Left kidney (tissue), 2 donors: ENCODE measurements around the gene PRRG2. TPM values are rescaled to one million over a fixed set of nuclear protein-coding genes. Genes with fewer than 3 reads are reported as not detected.

Experiments used
- DNase-seq: peaks from one replicate; pipeline ENCODE4 v3.0.0-alpha.2; 2013
- polyA plus RNA-seq: library from polyadenylated mRNA; unstranded; fragments of 120-200 nt; gene quantifications from one replicate; pipeline ENCODE4 v1.2.1, GENCODE V29; 2013; ENCODE audit not compliant: insufficient read length

Gene PRRG2
- polyA plus RNA-seq, 1 donor = 7.3 TPM

GRCh38 chr19:49587227-49587626 lies 6.1 kb downstream of the PRRG2 start:
- DNase-seq = no peak

DNA sequence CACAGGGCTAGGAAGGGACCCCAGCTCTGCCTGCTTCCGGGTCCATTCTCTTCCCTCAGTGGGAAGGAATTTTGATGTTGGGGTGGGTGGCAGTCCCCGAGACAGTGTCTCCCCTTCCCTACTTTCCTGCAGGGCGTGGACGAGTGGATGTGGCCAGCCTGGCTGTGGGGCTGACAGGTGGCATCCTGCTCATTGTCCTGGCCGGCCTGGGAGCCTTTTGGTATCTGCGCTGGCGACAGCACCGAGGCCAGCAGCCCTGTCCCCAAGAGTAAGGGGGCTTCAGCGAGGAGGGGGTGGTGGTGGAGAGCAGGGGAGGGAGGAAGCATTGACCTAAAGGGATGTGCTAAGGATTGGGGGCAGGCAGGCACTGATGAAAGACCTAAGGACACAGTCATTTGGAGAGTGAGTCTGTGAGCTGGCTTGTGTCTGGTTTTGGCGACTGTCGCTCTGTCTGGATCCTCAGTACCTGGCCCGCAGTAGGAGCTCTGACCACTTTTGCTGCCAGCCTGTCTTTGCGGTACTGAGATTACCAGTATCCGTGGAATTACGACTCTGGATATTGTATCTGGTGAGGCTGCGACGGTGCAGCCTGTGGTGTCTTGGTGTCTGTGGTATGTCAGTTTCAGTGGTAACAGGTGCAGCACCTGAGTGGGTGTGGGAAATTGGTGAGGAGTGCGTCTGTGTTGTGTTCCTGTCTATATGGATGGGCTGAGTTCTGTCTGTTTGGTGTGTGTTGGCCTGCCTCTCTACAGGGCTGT lies 7.4 kb downstream of the PRRG2 start:
- DNase-seq = no peak

DNA sequence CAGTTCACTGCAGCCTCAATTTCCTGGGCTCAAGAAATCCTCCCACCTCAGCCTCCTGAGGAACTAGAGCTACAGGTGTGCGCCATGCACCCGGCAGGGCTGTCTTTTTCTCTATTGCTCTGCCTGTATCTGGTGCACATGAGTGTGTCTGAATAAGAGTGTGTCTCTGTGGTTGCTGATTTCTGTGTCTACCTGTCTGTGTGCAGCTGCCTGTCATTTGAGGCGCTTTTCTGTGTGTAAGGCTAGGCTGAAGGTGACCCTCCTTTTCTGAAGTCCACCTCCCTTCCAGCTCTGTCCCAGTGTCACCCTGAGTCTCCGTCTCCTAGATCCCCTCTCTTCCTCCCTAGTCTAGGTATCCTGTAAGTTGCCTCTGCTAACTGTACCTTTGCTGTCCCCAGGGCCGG lies 8.4 kb downstream of the PRRG2 start:
- no peak for DNase-seq

GRCh38 chr19:49590071-49590970 lies 9.2 kb downstream of the PRRG2 start:
- DNase-seq = peak; percentile 96

GRCh38 chr19:49590971-49591730 lies 10.0 kb downstream of the PRRG2 start, which contains the start of gene PRR12:
PRR12 (plus strand) TSS chr19:49591182; CDS start chr19:49591655, 473 bp downstream.
- peak; percentile 71 for DNase-seq

GRCh38 chr19:49591731-49592485 lies 10.8 kb downstream of the PRRG2 start:
- no peak for DNase-seq

DNA sequence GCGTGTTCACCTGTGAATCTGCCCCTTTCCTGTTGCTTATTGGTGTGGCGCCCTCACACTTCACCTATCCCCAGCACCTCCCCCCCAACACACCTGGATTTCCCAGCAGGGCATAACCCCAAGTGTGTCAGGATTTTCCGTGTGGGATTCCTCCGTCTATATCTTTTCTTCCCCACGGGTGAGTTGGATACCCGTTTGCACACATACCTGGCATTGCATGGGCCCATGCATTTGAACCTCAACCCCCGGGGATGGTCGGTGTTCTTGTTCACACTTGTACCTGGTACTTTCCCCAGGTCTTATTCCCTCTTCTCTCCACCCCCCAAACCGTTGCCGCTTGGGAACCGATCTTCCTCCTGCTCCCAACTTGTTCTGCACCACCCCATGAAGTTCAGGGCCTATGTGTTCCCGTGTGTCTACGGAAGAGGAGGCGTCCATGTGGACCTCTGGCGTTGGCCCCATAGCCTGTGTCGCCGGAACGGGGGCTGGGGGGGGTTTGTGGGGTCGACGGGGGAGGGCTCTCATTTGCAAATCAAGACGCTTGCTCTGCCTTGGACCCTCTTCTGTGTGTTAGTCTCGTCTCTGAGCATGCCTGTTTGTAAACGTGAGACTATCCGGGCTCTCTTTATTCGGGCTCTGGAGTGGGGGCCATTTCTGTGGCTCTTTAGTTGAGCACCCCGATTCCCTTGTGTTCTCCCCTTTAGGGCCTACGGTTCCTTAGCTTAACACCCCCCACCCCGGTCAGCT lies 11.5 kb downstream of the PRRG2 start:
- no peak for DNase-seq

DNA sequence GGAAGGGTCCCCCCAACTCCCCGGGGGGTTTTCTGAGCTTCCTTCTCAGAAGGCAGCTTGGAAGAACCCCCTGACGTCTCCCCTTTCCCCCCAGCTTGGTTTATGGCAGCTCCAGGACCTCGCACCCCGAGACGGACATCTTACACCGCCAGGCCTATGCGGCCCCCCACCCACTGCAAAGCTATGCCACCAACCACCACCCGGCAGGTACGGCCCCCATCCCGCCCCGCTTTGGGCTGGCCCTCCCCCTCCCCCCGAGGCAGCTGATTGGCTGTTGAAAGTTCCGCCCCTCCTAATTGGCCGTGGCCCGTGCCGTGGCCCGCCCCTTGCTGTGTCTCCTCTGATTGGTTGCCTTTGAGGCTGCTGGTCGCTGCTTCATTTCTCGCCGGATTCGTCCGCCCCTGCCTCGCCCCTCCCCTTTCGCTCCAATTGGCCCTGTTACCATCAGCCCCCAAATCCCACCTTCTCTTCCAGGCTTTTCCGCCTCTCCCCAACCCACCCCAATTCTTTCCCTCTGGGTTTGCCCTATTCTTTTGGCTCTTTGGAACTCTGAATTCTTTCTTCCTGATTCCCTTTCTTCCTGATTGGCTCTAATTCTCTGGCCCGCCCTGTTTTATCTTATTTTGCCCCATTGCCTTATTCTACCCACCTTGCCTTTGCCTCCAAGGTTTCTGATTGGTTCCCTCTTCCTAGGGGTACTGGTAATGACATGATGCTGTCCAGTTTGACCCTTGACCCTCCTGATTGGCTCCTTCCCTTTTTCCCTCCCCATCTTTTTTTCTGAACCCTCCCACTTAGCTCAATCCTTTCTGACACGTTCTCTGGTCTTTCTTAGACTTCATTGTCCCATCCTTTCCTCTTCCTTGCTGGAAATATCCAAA lies 12.4 kb downstream of the PRRG2 start:
- peak; percentile 89 for DNase-seq

DNA sequence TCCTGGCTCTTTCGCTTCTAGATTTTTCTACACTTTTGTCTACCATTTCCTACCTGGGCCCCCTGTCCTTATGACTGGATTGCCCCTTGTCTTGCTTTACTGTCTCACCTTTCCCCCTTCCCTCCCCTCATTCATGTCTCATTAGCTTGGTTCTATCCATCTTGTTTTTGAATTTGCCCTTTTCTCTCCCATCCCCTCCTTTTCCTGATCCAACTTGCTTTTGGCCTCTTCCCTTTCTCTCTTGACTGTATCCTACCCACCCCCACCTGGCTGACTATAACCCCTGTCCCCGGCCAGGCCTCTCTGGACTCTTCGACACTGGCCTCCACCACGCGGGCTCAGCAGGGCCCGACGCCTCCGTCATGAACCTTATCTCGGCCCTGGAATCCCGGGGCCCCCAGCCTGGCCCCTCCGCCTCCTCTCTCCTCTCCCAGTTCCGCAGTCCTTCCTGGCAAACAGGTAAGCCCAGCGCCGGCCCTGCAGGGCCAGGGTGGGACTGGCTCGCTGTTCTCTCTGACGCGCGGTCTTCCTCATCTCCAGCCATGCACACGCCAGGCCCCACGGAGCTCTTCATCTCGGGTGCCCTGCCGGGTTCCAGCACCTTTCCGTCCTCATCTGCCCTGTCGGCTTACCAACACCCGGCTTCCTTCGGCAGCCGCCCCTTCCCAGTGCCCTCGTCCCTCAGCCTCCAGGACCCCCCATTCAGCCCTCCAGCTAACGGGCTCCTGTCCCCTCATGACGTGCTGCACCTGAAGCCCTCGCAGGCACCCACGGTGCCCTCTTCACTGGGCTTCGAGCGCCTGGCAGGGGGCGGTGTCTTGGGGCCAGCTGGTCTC lies 13.3 kb downstream of the PRRG2 start:
- DNase-seq = no peak

- DNase-seq = no peak
Observed at GRCh38 chr19:49594993-49595818, 14.1 kb downstream of the PRRG2 start.

- DNase-seq = no peak
Observed at GRCh38 chr19:49595819-49596404, 14.8 kb downstream of the PRRG2 start.

- DNase-seq = no peak
Observed at GRCh38 chr19:49596407-49596806, 15.3 kb downstream of the PRRG2 start.

- DNase-seq = no peak
Observed at GRCh38 chr19:49596954-49597702, 16.0 kb downstream of the PRRG2 start.

DNA sequence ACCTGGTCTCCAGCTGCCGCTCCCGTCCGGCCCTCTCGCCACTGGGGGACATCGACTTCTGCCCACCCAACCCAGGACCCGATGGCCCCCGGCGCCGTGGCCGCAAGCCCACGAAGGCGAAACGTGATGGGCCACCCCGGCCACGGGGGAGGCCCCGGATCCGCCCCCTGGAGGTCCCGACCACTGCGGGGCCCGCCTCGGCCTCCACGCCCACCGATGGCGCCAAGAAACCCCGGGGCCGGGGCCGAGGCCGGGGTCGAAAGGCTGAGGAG lies 16.5 kb downstream of the PRRG2 start:
- DNase-seq = no peak

GRCh38 chr19:49599378-49600295 lies 18.5 kb downstream of the PRRG2 start:
- DNase-seq = no peak

DNA sequence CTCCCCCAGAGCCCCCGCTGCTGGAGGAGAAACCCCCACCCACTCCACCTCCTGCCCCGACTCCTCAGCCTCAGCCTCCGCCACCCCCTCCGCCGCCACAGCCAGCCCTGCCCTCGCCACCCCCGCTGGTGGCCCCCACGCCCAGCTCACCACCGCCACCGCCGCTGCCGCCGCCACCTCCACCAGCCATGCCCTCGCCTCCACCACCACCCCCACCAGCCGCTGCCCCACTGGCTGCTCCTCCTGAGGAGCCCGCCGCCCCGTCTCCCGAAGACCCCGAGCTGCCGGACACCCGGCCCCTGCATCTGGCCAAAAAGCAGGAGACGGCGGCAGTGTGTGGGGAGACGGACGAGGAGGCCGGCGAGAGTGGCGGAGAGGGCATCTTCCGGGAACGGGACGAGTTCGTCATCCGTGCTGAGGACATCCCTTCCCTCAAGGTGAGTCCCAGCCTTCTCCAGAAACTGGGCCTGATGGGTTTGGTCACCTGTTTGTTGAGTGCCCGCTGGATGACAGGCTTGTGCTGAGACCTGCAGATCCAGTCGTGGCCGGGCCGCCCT lies 20.4 kb downstream of the PRRG2 start:
- no peak for DNase-seq
